HFF-Myc (cell line): Measurements from ENCODE around the gene ACR.

Experiments used
- DNase-seq: peaks from one replicate; pipeline ENCODE4 v3.0.0-alpha.2; 2011; ENCODE audit warnings: low read depth; ENCODE audit errors: extremely low read depth
- H3K4me3 ChIP-seq: replicated peaks from 2 replicates; pipeline ENCODE4 v1.5.1; 2011; ENCODE audit warnings: low read depth, mild to moderate bottlenecking, control low read depth, low read length
- CTCF ChIP-seq: IDR thresholded peaks from 2 replicates; pipeline ENCODE4 v1.5.1; 2012; ENCODE audit warnings: mild to moderate bottlenecking, low read depth, low read length, control low read depth; ENCODE audit errors: missing control alignments

Gene ACR

GRCh38 chr22:50708996-50709395, 29.0 kb upstream of the ACR start:
- DNase-seq: no peak
- H3K4me3 ChIP-seq: no peak overlapping the region
- TF ChIP-seq CTCF: no peak

- TF ChIP-seq CTCF: no peak
- no peak for DNase-seq
- no peak overlapping the region for H3K4me3 ChIP-seq
Observed at GRCh38 chr22:50710221-50710620, 27.8 kb upstream of the ACR start.

- H3K4me3 ChIP-seq: no peak overlapping the region
- TF ChIP-seq CTCF: no peak
- no peak for DNase-seq
Observed at GRCh38 chr22:50710886-50711285, 27.1 kb upstream of the ACR start.

GRCh38 chr22:50711446-50712340, 26.3 kb upstream of the ACR start:
- no peak overlapping the region for H3K4me3 ChIP-seq
- DNase-seq: no peak
- TF ChIP-seq CTCF: no peak

GRCh38 chr22:50712341-50713007, 25.5 kb upstream of the ACR start:
- no peak for DNase-seq
- no peak for TF ChIP-seq CTCF

GRCh38 chr22:50713008-50713385, 25.0 kb upstream of the ACR start:
- TF ChIP-seq CTCF: no peak
- DNase-seq: no peak
- H3K4me3 ChIP-seq: no peak overlapping the region

More at GRCh38 chr22:50712341-50713007, 25.5 kb upstream of the ACR start:
- H3K4me3 ChIP-seq: no peak overlapping the region
